SK-N-SH (cell line): ENCODE data around the gene VENTX.

Experiments used
- EZH2phosphoT487 ChIP-seq: fragments of 200-600 bp; sonication (generic); IDR thresholded peaks from 2 replicates; pipeline ENCODE4 v1.6.1; 2017; ENCODE audit warnings: low read depth, mixed run types, mild to moderate bottlenecking, antibody characterized with exemption, moderate library complexity, borderline replicate concordance
- MEF2A ChIP-seq: IDR thresholded peaks from 2 replicates; pipeline ENCODE4 v1.4.0; 2012; ENCODE audit warnings: low read depth, borderline replicate concordance
- POLR2AphosphoS5 ChIP-seq: IDR thresholded peaks from 2 replicates; pipeline ENCODE4 v1.6.1; 2012; ENCODE audit warnings: low read depth, low read length
- SIN3A ChIP-seq: IDR thresholded peaks from 2 replicates; pipeline ENCODE4 v1.6.1; 2012; ENCODE audit warnings: low read depth, mild to moderate bottlenecking, low read length, moderate library complexity, borderline replicate concordance
- TAF1 ChIP-seq: IDR thresholded peaks from 2 replicates; pipeline ENCODE4 v1.6.1; 2012; ENCODE audit warnings: low read depth, mild to moderate bottlenecking, low read length, moderate library complexity, borderline replicate concordance
- TCF12 ChIP-seq: IDR thresholded peaks from 2 replicates; pipeline ENCODE4 v1.4.0; 2012
- YY1 ChIP-seq: IDR thresholded peaks from 2 replicates; pipeline ENCODE4 v1.4.0; 2012; ENCODE audit warnings: low read depth, mild to moderate bottlenecking
- TF ChIP-seq, protein P1 (sequence below): IDR thresholded peaks from 2 replicates; pipeline ENCODE4 v1.4.0; 2012; ENCODE audit warnings: low read depth, borderline replicate concordance
- TF ChIP-seq, protein P2 (sequence below): fragments of 200-600 bp; sonication (generic); IDR thresholded peaks from 2 replicates; pipeline ENCODE4 v1.6.1; 2017; ENCODE audit warnings: antibody characterized with exemption, mild to moderate bottlenecking, moderate library complexity
- TF ChIP-seq, protein P3 (sequence below): IDR thresholded peaks from 2 replicates; pipeline ENCODE4 v1.4.0; 2012; ENCODE audit warnings: low read depth, borderline replicate concordance

DNA sequence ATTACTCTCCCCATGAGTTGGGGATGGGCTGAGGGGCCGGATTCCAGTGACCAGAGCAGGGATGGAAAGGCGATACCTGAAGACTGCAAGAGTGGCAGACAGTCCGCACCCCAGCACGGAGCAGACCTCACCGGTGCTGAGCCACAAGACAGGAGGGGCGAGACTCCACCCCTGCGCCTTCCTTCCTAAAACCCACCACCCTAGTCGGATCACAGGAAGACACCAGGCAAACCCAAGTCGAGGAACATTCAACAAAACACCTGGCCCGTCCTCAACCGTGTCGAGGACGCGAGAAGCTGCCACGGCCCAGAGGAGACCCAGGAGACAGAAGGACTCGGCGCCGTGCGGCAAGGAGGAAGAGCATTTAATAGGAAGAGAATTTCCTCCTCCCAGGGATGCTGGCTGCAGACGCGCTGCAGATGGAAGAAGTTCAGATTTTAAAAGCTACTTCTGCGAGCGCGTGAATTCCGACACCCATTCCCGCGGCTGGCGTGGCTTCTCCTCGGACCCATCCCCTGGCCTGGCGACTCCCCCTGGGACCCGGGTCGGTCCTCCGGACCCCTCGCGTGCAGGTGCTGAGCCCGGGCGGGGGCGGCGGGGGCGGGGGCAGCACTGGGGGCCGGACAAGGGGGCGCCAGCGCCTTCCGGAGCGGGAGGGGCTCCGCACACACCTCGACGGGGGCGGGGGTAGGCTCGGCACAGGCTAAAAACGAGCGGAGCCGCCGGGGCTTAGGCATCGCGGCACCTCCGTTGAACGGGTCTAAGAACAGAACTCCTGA is 8.2 kb upstream of the VENTX start:
- no peak for TF ChIP-seq MEF2A
- TF ChIP-seq, protein P1, sequence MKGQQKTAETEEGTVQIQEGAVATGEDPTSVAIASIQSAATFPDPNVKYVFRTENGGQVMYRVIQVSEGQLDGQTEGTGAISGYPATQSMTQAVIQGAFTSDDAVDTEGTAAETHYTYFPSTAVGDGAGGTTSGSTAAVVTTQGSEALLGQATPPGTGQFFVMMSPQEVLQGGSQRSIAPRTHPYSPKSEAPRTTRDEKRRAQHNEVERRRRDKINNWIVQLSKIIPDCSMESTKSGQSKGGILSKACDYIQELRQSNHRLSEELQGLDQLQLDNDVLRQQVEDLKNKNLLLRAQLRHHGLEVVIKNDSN, result no peak
- TF ChIP-seq, protein P2, sequence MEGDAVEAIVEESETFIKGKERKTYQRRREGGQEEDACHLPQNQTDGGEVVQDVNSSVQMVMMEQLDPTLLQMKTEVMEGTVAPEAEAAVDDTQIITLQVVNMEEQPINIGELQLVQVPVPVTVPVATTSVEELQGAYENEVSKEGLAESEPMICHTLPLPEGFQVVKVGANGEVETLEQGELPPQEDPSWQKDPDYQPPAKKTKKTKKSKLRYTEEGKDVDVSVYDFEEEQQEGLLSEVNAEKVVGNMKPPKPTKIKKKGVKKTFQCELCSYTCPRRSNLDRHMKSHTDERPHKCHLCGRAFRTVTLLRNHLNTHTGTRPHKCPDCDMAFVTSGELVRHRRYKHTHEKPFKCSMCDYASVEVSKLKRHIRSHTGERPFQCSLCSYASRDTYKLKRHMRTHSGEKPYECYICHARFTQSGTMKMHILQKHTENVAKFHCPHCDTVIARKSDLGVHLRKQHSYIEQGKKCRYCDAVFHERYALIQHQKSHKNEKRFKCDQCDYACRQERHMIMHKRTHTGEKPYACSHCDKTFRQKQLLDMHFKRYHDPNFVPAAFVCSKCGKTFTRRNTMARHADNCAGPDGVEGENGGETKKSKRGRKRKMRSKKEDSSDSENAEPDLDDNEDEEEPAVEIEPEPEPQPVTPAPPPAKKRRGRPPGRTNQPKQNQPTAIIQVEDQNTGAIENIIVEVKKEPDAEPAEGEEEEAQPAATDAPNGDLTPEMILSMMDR, result no peak
- TF ChIP-seq YY1, result no peak
- TF ChIP-seq POLR2AphosphoS5, result no peak
- TF ChIP-seq, protein P3, sequence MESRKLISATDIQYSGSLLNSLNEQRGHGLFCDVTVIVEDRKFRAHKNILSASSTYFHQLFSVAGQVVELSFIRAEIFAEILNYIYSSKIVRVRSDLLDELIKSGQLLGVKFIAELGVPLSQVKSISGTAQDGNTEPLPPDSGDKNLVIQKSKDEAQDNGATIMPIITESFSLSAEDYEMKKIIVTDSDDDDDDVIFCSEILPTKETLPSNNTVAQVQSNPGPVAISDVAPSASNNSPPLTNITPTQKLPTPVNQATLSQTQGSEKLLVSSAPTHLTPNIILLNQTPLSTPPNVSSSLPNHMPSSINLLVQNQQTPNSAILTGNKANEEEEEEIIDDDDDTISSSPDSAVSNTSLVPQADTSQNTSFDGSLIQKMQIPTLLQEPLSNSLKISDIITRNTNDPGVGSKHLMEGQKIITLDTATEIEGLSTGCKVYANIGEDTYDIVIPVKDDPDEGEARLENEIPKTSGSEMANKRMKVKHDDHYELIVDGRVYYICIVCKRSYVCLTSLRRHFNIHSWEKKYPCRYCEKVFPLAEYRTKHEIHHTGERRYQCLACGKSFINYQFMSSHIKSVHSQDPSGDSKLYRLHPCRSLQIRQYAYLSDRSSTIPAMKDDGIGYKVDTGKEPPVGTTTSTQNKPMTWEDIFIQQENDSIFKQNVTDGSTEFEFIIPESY, result no peak
- TF ChIP-seq EZH2phosphoT487, result no peak
- TF ChIP-seq SIN3A, result no peak
- TF ChIP-seq TAF1, result no peak
- no peak for TF ChIP-seq TCF12
